LNCAP (cell line): Measurements from ENCODE around the gene DBT.

Experiments used
- CTCF ChIP-seq: fragments of 450-650 bp; IDR thresholded peaks from 2 replicates; pipeline ENCODE4 v1.5.1; 2017; ENCODE audit warnings: mild to moderate bottlenecking

The DBT gene

GRCh38 chr1:100188617-100189016 is 61.0 kb downstream of the DBT start:
- TF ChIP-seq CTCF: no peak

- no peak for TF ChIP-seq CTCF
Measured at GRCh38 chr1:100187912-100188311, 61.7 kb downstream of the DBT start.

GRCh38 chr1:100184536-100184935 is 65.1 kb downstream of the DBT start:
- TF ChIP-seq CTCF: no peak

- TF ChIP-seq CTCF: no peak
Measured at GRCh38 chr1:100183370-100183769, 66.3 kb downstream of the DBT start.

GRCh38 chr1:100178091-100178490 is 71.5 kb downstream of the DBT start, which contains the start of gene LRRC39:
Gene LRRC39, minus strand, starts transcription at chr1:100178256. Its CDS starts 9,740 bp downstream, at chr1:100168516.
- no peak for TF ChIP-seq CTCF

GRCh38 chr1:100177295-100178041 is 72.2 kb downstream of the DBT start:
- TF ChIP-seq CTCF: no peak

- no peak for TF ChIP-seq CTCF
Measured at GRCh38 chr1:100168051-100168450, 81.6 kb downstream of the DBT start.

GRCh38 chr1:100164702-100165101 is 84.9 kb downstream of the DBT start:
- TF ChIP-seq CTCF: no peak
